Thoracic aorta (tissue), 2 donors: ENCODE measurements around the gene INPP4B. TPM values are rescaled to one million over a fixed set of nuclear protein-coding genes. Genes with fewer than 3 reads are reported as not detected.

Source experiments
- ATAC-seq: fragments of 150-250 bp; one replicate; pipeline ENCODE4 v1.8.0; 2017; ENCODE audit warnings: low read depth; ENCODE audit not compliant: insufficient number of reproducible peaks, low FRiP score
- DNase-seq: peaks from one replicate; pipeline ENCODE4 v3.0.0-alpha.2; 2020; ENCODE audit warnings: low spot score
- H3K27ac ChIP-seq, 2 donors: fragments of 200-600 bp; sonication (generic); 1 replicate in 1 of 2; 2 replicates in 1 of 2; pipeline ENCODE4 v1.5.1; 2016; ENCODE audit warnings: mild to moderate bottlenecking in 2 of 2, moderate library complexity in 2 of 2
- H3K27me3 ChIP-seq: fragments of 200-600 bp; sonication (generic); replicated peaks from 2 replicates; pipeline ENCODE4 v1.6.0; 2016; ENCODE audit warnings: mild to moderate bottlenecking; ENCODE audit not compliant: insufficient read depth
- H3K36me3 ChIP-seq: fragments of 200-600 bp; sonication (generic); one replicate; pipeline ENCODE4 v1.5.1; 2016
- H3K4me1 ChIP-seq, 2 donors: fragments of 200-600 bp; sonication (generic); 1 replicate in 1 of 2; 2 replicates in 1 of 2; pipeline versions ENCODE4 v1.5.1 to v1.6.0; 2016; ENCODE audit warnings: low read depth in 2 of 2, mild to moderate bottlenecking in 1 of 2; ENCODE audit not compliant: control insufficient read depth in 1 of 2
- H3K4me3 ChIP-seq: fragments of 200-600 bp; sonication (generic); 2 replicates; pipeline ENCODE4 v1.5.1; 2016; ENCODE audit warnings: mild to moderate bottlenecking
- H3K9me3 ChIP-seq: fragments of 200-600 bp; sonication (generic); 2 replicates; pipeline ENCODE4 v1.5.1; 2016
- CTCF ChIP-seq: fragments of 200-600 bp; sonication (generic); IDR thresholded peaks from one replicate; pipeline ENCODE4 v1.5.1; 2019; ENCODE audit warnings: antibody characterized with exemption
- total RNA-seq, 2 donors: library from RNA; depleted of rRNA; stranded (reverse); fragments of >200 nt; gene quantifications; one replicate each; pipeline versions ENCODE4 v1.1.0 to v1.2.3, GENCODE V29; 2016

INPP4B gene
- total RNA-seq, 2 donors from 2014 or later, result 21.1 to 30.4 TPM

GRCh38 chr4:142721187-142721586 lies 124.9 kb downstream of the INPP4B start:
- ATAC-seq (no peak), DNase-seq (no peak)
- Histone ChIP-seq H3K27ac (no peak overlapping the region), H3K4me1 (peaks cover 0 to 6% of the 10 kb centered on the region in 2 donors), H3K4me3 (no peak overlapping the region), H3K27me3 (no peaks in the 10 kb centered on the region), H3K9me3 (no peaks in the 10 kb centered on the region), H3K36me3 (no peaks in the 10 kb centered on the region)
- no peak for TF ChIP-seq CTCF

- DNase-seq (no peak), ATAC-seq (no peak)
- H3K9me3 ChIP-seq, result no peaks in the 10 kb centered on the region
- H3K27ac ChIP-seq, result no peak overlapping the region
- TF ChIP-seq CTCF, result peak; percentile 30
- H3K4me3 ChIP-seq, result no peak overlapping the region
- H3K36me3 ChIP-seq, result no peaks in the 10 kb centered on the region
- peaks cover 0 to 6% of the 10 kb centered on the region in 2 donors for H3K4me1 ChIP-seq
- no peaks in the 10 kb centered on the region for H3K27me3 ChIP-seq
Observed at GRCh38 chr4:142719854-142720541, 126.1 kb downstream of the INPP4B start.

- DNase-seq (no peak), ATAC-seq (no peak)
- Histone ChIP-seq H3K4me3 (no peak overlapping the region), H3K36me3 (no peaks in the 10 kb centered on the region), H3K27me3 (no peaks in the 10 kb centered on the region), H3K27ac (no peak overlapping the region), H3K9me3 (no peaks in the 10 kb centered on the region), H3K4me1 (peaks cover 0 to 6% of the 10 kb centered on the region in 2 donors)
- no peak for TF ChIP-seq CTCF
Observed at GRCh38 chr4:142718981-142719380, 127.1 kb downstream of the INPP4B start.

GRCh38 chr4:142715727-142716126 lies 130.4 kb downstream of the INPP4B start:
- Histone ChIP-seq H3K9me3 (no peaks in the 10 kb centered on the region), H3K36me3 (no peaks in the 10 kb centered on the region), H3K4me1 (peaks cover 0 to 6% of the 10 kb centered on the region in 2 donors), H3K27ac (no peak overlapping the region), H3K4me3 (no peak overlapping the region), H3K27me3 (no peaks in the 10 kb centered on the region)
- TF ChIP-seq CTCF, result no peak
- no peak for DNase-seq
- ATAC-seq, result no peak

GRCh38 chr4:142713282-142714030 lies 132.6 kb downstream of the INPP4B start:
- DNase-seq (no peak), ATAC-seq (no peak)
- Histone ChIP-seq H3K4me3 (no peak overlapping the region), H3K4me1 (no peaks in the 10 kb centered on the region), H3K27ac (no peak overlapping the region), H3K9me3 (no peaks in the 10 kb centered on the region), H3K36me3 (no peaks in the 10 kb centered on the region), H3K27me3 (no peaks in the 10 kb centered on the region)
- TF ChIP-seq CTCF, result no peak
